PC-9 (cell line): ENCODE results near the gene RNF144A.

Source experiments
- EZH2 ChIP-seq: fragments of 200-600 bp; sonication (generic); IDR thresholded peaks from 2 replicates; pipeline ENCODE4 v1.8.0; 2017; ENCODE audit warnings: antibody characterized with exemption, low read depth
- TF ChIP-seq, protein P1 (sequence below): fragments of 200-600 bp; sonication (generic); conservative IDR thresholded peaks from 2 replicates; pipeline ENCODE4 v1.6.1; 2017; ENCODE audit warnings: mixed run types, antibody characterized with exemption, mild to moderate bottlenecking, moderate library complexity

DNA sequence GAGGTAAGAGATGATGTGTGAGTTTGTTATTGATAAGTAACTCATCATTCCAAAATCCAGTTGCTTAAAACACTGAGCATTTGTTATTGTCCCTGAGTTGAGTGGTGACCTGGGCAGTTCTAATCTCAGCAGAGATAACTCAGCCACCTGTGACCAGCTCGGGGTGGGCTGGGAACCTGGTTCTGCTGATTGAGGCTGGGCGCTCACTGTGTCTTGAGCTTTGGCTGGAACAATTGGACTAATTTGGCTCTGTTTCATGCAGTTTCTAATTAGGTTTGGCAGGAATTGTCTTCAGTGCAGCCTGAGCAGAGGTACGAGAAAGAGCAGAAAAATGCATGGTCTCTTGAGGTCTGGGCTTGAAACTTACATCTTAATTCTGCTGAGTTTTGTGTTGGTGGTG, 144.7 kb downstream of the RNF144A start:
- no peak for TF ChIP-seq EZH2
- TF ChIP-seq, protein P1, sequence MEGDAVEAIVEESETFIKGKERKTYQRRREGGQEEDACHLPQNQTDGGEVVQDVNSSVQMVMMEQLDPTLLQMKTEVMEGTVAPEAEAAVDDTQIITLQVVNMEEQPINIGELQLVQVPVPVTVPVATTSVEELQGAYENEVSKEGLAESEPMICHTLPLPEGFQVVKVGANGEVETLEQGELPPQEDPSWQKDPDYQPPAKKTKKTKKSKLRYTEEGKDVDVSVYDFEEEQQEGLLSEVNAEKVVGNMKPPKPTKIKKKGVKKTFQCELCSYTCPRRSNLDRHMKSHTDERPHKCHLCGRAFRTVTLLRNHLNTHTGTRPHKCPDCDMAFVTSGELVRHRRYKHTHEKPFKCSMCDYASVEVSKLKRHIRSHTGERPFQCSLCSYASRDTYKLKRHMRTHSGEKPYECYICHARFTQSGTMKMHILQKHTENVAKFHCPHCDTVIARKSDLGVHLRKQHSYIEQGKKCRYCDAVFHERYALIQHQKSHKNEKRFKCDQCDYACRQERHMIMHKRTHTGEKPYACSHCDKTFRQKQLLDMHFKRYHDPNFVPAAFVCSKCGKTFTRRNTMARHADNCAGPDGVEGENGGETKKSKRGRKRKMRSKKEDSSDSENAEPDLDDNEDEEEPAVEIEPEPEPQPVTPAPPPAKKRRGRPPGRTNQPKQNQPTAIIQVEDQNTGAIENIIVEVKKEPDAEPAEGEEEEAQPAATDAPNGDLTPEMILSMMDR = no peak
